ENCODE measurements around the gene CHN2. TPM values are rescaled to one million over a fixed set of nuclear protein-coding genes. Genes with fewer than 3 reads are reported as not detected.

CHN2 gene
- total RNA-seq, 1 experiment from 2014 or later, result 5.0 TPM

DNA sequence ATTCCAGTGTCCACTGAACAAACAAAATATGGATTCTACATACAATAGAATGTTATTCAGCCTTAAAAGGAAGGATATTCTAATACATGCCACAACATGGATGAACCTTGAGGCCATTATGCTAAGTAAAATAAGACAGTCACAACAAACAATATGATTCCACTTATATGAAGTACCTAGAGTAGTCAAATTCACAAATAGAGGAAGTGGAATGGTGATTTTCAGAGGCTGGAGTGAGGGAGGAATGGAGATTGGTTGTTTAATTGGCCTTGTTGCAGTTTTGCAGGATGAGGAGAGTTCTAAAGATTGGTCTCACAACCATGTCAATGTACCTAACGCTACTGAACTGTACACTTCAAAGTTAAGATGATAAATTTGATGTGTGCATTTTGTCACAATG is 119.6 kb downstream of the CHN2 start (continued):
- TF ChIP-seq, protein P1, sequence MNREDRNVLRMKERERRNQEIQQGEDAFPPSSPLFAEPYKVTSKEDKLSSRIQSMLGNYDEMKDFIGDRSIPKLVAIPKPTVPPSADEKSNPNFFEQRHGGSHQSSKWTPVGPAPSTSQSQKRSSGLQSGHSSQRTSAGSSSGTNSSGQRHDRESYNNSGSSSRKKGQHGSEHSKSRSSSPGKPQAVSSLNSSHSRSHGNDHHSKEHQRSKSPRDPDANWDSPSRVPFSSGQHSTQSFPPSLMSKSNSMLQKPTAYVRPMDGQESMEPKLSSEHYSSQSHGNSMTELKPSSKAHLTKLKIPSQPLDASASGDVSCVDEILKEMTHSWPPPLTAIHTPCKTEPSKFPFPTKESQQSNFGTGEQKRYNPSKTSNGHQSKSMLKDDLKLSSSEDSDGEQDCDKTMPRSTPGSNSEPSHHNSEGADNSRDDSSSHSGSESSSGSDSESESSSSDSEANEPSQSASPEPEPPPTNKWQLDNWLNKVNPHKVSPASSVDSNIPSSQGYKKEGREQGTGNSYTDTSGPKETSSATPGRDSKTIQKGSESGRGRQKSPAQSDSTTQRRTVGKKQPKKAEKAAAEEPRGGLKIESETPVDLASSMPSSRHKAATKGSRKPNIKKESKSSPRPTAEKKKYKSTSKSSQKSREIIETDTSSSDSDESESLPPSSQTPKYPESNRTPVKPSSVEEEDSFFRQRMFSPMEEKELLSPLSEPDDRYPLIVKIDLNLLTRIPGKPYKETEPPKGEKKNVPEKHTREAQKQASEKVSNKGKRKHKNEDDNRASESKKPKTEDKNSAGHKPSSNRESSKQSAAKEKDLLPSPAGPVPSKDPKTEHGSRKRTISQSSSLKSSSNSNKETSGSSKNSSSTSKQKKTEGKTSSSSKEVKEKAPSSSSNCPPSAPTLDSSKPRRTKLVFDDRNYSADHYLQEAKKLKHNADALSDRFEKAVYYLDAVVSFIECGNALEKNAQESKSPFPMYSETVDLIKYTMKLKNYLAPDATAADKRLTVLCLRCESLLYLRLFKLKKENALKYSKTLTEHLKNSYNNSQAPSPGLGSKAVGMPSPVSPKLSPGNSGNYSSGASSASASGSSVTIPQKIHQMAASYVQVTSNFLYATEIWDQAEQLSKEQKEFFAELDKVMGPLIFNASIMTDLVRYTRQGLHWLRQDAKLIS (CRISPR knock-in tag; IDR thresholded peaks at IDR 0.05; ENCODE audit: borderline replicate concordance), result no peak
- TF ChIP-seq FOXP1 (CRISPR knock-in tag; IDR thresholded peaks at IDR 0.05; ENCODE audit: borderline replicate concordance), result no peak
- TF ChIP-seq, protein P2, sequence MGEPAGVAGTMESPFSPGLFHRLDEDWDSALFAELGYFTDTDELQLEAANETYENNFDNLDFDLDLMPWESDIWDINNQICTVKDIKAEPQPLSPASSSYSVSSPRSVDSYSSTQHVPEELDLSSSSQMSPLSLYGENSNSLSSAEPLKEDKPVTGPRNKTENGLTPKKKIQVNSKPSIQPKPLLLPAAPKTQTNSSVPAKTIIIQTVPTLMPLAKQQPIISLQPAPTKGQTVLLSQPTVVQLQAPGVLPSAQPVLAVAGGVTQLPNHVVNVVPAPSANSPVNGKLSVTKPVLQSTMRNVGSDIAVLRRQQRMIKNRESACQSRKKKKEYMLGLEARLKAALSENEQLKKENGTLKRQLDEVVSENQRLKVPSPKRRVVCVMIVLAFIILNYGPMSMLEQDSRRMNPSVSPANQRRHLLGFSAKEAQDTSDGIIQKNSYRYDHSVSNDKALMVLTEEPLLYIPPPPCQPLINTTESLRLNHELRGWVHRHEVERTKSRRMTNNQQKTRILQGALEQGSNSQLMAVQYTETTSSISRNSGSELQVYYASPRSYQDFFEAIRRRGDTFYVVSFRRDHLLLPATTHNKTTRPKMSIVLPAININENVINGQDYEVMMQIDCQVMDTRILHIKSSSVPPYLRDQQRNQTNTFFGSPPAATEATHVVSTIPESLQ (CRISPR knock-in tag; IDR thresholded peaks at IDR 0.05), result no peak

GRCh38 chr7:29315122-29315891 is 120.7 kb downstream of the CHN2 start:
- TF ChIP-seq NR2C2 (CRISPR knock-in tag; IDR thresholded peaks at IDR 0.05) (no peak), NFE2L1 (CRISPR knock-in tag; IDR thresholded peaks at IDR 0.05) (no peak), ZSCAN18 (CRISPR knock-in tag; IDR thresholded peaks at IDR 0.05) (no peak), SMAD3 (CRISPR knock-in tag; IDR thresholded peaks at IDR 0.05; ENCODE audit: borderline replicate concordance) (no peak), CBFB (CRISPR knock-in tag; IDR thresholded peaks at IDR 0.05; ENCODE audit: low read depth) (no peak), NR1H2 (CRISPR knock-in tag; IDR thresholded peaks at IDR 0.05) (no peak), TEAD1 (CRISPR knock-in tag; IDR thresholded peaks at IDR 0.05) (no peak), ZNF263 (CRISPR knock-in tag; IDR thresholded peaks at IDR 0.05; ENCODE audit: low read depth) (no peak), IRF1 (CRISPR knock-in tag; IDR thresholded peaks at IDR 0.05) (no peak), TCF7 (CRISPR knock-in tag; IDR thresholded peaks at IDR 0.05; ENCODE audit: low read depth) (no peak), ATF1 (CRISPR knock-in tag; IDR thresholded peaks at IDR 0.05) (no peak), ZBTB21 (CRISPR knock-in tag; IDR thresholded peaks at IDR 0.05; ENCODE audit: borderline replicate concordance) (no peak), OVOL2 (CRISPR knock-in tag; IDR thresholded peaks at IDR 0.05; ENCODE audit: borderline replicate concordance) (no peak), PRRX2 (CRISPR knock-in tag; IDR thresholded peaks at IDR 0.05) (no peak), ZNF396 (CRISPR knock-in tag; IDR thresholded peaks at IDR 0.05; ENCODE audit: borderline replicate concordance) (no peak), FOXP1 (CRISPR knock-in tag; IDR thresholded peaks at IDR 0.05; ENCODE audit: borderline replicate concordance) (no peak)
- TF ChIP-seq, protein P3, sequence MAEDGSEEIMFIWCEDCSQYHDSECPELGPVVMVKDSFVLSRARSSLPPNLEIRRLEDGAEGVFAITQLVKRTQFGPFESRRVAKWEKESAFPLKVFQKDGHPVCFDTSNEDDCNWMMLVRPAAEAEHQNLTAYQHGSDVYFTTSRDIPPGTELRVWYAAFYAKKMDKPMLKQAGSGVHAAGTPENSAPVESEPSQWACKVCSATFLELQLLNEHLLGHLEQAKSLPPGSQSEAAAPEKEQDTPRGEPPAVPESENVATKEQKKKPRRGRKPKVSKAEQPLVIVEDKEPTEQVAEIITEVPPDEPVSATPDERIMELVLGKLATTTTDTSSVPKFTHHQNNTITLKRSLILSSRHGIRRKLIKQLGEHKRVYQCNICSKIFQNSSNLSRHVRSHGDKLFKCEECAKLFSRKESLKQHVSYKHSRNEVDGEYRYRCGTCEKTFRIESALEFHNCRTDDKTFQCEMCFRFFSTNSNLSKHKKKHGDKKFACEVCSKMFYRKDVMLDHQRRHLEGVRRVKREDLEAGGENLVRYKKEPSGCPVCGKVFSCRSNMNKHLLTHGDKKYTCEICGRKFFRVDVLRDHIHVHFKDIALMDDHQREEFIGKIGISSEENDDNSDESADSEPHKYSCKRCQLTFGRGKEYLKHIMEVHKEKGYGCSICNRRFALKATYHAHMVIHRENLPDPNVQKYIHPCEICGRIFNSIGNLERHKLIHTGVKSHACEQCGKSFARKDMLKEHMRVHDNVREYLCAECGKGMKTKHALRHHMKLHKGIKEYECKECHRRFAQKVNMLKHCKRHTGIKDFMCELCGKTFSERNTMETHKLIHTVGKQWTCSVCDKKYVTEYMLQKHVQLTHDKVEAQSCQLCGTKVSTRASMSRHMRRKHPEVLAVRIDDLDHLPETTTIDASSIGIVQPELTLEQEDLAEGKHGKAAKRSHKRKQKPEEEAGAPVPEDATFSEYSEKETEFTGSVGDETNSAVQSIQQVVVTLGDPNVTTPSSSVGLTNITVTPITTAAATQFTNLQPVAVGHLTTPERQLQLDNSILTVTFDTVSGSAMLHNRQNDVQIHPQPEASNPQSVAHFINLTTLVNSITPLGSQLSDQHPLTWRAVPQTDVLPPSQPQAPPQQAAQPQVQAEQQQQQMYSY (CRISPR knock-in tag; IDR thresholded peaks at IDR 0.05), result no peak
- Mint-ChIP-seq H3K27ac (no peak overlapping the region), H3K27me3 (ENCODE audit: low read depth) (no peaks in the 10 kb centered on the region; the same call in 1 of the 2 replicates), H3K4me1 (peaks cover 25% of the 10 kb centered on the region), H3K9me3 (peaks cover 6% of the 10 kb centered on the region), H3K4me3 (no peak overlapping the region), H3K36me3 (peaks cover 5% of the 10 kb centered on the region; the same call in 1 of the 2 replicates)
- POLR2A ChIA-PET, result no interaction called here
- DNase-seq (ENCODE audit: low spot score), result no peak
- CTCF ChIA-PET, result interaction anchor here (0.9 to 1.1 kb wide), 2 partner anchors 18 to 71 kb away, joined by 3 read pairs; no protein-coding TSS in a partner anchor
- no peak for ATAC-seq

Data from WTC11 (cell line).